Right cardiac atrium (tissue), 5 donors: ENCODE results near the gene USH2A. TPM values are rescaled to one million over a fixed set of nuclear protein-coding genes. Genes with fewer than 3 reads are reported as not detected.
"Not testable (repeated sequence)": the region's sequence is repeated elsewhere in the genome, so short reads cannot be mapped to it uniquely, and the experiment has no call there.

ENCODE experiments used
- ATAC-seq, 2 donors: fragments of 200-7000 bp; cut with Tn5 transposase; one replicate each; pipeline versions ENCODE4 v1.8.0 to v1.9.1; 2020; ENCODE audit warnings: moderate library complexity in 2 of 2, mild to moderate bottlenecking in 1 of 2
- DNase-seq, 3 donors: peaks; one replicate each; pipeline ENCODE4 v3.0.0-alpha.2; 2020
- H3K27ac ChIP-seq: one replicate; pipeline ENCODE4 v1.5.1; 2013; ENCODE audit warnings: mild to moderate bottlenecking, low read length, control low read depth, moderate library complexity
- H3K27me3 ChIP-seq: one replicate; pipeline ENCODE4 v1.6.1; 2013; ENCODE audit not compliant: control insufficient read depth, insufficient read depth
- H3K4me1 ChIP-seq: one replicate; pipeline ENCODE4 v1.6.1; 2013; ENCODE audit warnings: low read length; ENCODE audit not compliant: control insufficient read depth, insufficient read depth
- H3K4me3 ChIP-seq: one replicate; pipeline ENCODE4 v1.5.1; 2013; ENCODE audit warnings: low read length, control low read depth
- H3K9me3 ChIP-seq: one replicate; pipeline ENCODE4 v1.6.1; 2013; ENCODE audit warnings: low read length; ENCODE audit not compliant: control insufficient read depth
- WGBS: extraction: QIAGEN DNeasy Blood & Tissue Kit; methylation state at CpG from one replicate; pipeline ENCODE4 v1.1.7; 2013; 5-methylcytosine and 5-hydroxymethylcytosine counted together
- intact Hi-C, 4 donors: fragments of 100-400 bp; cut with DNase I; formaldehyde crosslinking; loops; one replicate each; pipeline versions ENCODE4 v1.11.0 to v1.14.0; 2022 to 2023
- polyA plus RNA-seq: library from polyadenylated mRNA; stranded (reverse); fragments of 200-250 nt; gene quantifications from one replicate; pipeline ENCODE4 v1.2.3, GENCODE V29; 2013
- total RNA-seq, 4 donors: library from RNA; stranded (reverse); fragmentation: NEBNext Ultra II Directional; extraction: Animal tissue kit (Norgen Biotek cat#: 25700); gene quantifications; one replicate each; pipeline ENCODE4 v1.2.1, GENCODE V29; 2021
- donor health status: healthy with polysubstance abuse.
- donor health status: DM: no; HTN: yes; CAD: no.
- donor health status: DM: no; HTN: no; CAD: no.
- donor health status: DM: no; HTN: yes; CAD: no; lungs with severe emphysema.
- donor health status: DM: yes; HTN: yes; CAD: no.

Gene USH2A
- total and polyA plus RNA-seq, 5 donors: 0.29 to 4.8 (median 3.5) TPM

GRCh38 chr1:216046336-216046735 lies 376.9 kb downstream of the USH2A start:
- Histone ChIP-seq H3K27me3 (no peaks in the 10 kb centered on the region), H3K27ac (no peak overlapping the region), H3K9me3 (no peaks in the 10 kb centered on the region), H3K4me3 (no peak overlapping the region), H3K4me1 (no peaks in the 10 kb centered on the region)
- DNase-seq: no peak
- 85% methylated on average over 4 of the region's 4 CpGs for WGBS
- intact Hi-C loops: no loop called here
- no peak for ATAC-seq

GRCh38 chr1:216045400-216045799 lies 377.8 kb downstream of the USH2A start:
- no peak for ATAC-seq
- H3K27me3 ChIP-seq: no peaks in the 10 kb centered on the region
- DNase-seq: no peak
- H3K4me3 ChIP-seq: no peak overlapping the region
- no peak overlapping the region for H3K27ac ChIP-seq
- H3K4me1 ChIP-seq: no peaks in the 10 kb centered on the region
- no peaks in the 10 kb centered on the region for H3K9me3 ChIP-seq
- WGBS: 80% methylated on average over 1 of the region's 1 CpG
- intact Hi-C loops: no loop called here

GRCh38 chr1:216044538-216044937 lies 378.7 kb downstream of the USH2A start:
- no peaks in the 10 kb centered on the region for H3K27me3 ChIP-seq
- no peak overlapping the region for H3K27ac ChIP-seq
- 86% methylated on average over 2 of the region's 2 CpGs for WGBS
- no peaks in the 10 kb centered on the region for H3K4me1 ChIP-seq
- intact Hi-C loops: no loop called here
- no peak overlapping the region for H3K4me3 ChIP-seq
- no peaks in the 10 kb centered on the region for H3K9me3 ChIP-seq
- no peak for ATAC-seq
- no peak for DNase-seq

GRCh38 chr1:216034506-216034905 lies 388.7 kb downstream of the USH2A start:
- no peak overlapping the region for H3K27ac ChIP-seq
- no peaks in the 10 kb centered on the region for H3K27me3 ChIP-seq
- no peak overlapping the region for H3K4me3 ChIP-seq
- WGBS: 49% methylated on average over 3 of the region's 3 CpGs
- no peak for DNase-seq
- no peaks in the 10 kb centered on the region for H3K9me3 ChIP-seq
- H3K4me1 ChIP-seq: no peaks in the 10 kb centered on the region
- ATAC-seq: no peak
- intact Hi-C loops: no loop called here

- no peak for DNase-seq
- Histone ChIP-seq H3K4me3 (no peak overlapping the region), H3K9me3 (no peaks in the 10 kb centered on the region), H3K27me3 (no peaks in the 10 kb centered on the region), H3K4me1 (no peaks in the 10 kb centered on the region), H3K27ac (no peak overlapping the region)
- ATAC-seq: no peak
- intact Hi-C loops: no loop called here
Measured at GRCh38 chr1:216032961-216033614, 390.2 kb downstream of the USH2A start.

GRCh38 chr1:216032284-216032683 lies 391.0 kb downstream of the USH2A start:
- ATAC-seq (no peak), DNase-seq (no peak)
- Histone ChIP-seq H3K9me3 (no peaks in the 10 kb centered on the region), H3K4me3 (no peak overlapping the region), H3K27me3 (no peaks in the 10 kb centered on the region), H3K4me1 (no peaks in the 10 kb centered on the region), H3K27ac (no peak overlapping the region)
- intact Hi-C loops: no loop called here
- 63% methylated on average over 1 of the region's 1 CpG for WGBS

- intact Hi-C loops: no loop called here
- H3K4me1 ChIP-seq: no peaks in the 10 kb centered on the region
- DNase-seq: no peak
- no peaks in the 10 kb centered on the region for H3K9me3 ChIP-seq
- 96% methylated on average over 1 of the region's 1 CpG for WGBS
- H3K27me3 ChIP-seq: no peaks in the 10 kb centered on the region
- no peak for ATAC-seq
- H3K27ac ChIP-seq: no peak overlapping the region
- H3K4me3 ChIP-seq: no peak overlapping the region
Measured at GRCh38 chr1:216028631-216029030, 394.6 kb downstream of the USH2A start.

GRCh38 chr1:216024546-216024945 lies 398.7 kb downstream of the USH2A start:
- Histone ChIP-seq H3K27ac (no peak overlapping the region), H3K9me3 (no peaks in the 10 kb centered on the region), H3K4me3 (no peak overlapping the region), H3K4me1 (no peaks in the 10 kb centered on the region), H3K27me3 (no peaks in the 10 kb centered on the region)
- 89% methylated on average over 2 of the region's 2 CpGs for WGBS
- ATAC-seq (no peak), DNase-seq (no peak)
- intact Hi-C loops: no loop called here

GRCh38 chr1:216020743-216021345 lies 402.4 kb downstream of the USH2A start:
- H3K4me3 ChIP-seq: no peak overlapping the region
- no peaks in the 10 kb centered on the region for H3K27me3 ChIP-seq
- no peak overlapping the region for H3K27ac ChIP-seq
- DNase-seq: no peak
- H3K9me3 ChIP-seq: no peaks in the 10 kb centered on the region
- H3K4me1 ChIP-seq: no peaks in the 10 kb centered on the region
- intact Hi-C loops: no loop called here
- WGBS: 75% methylated on average over 3 of the region's 3 CpGs
- ATAC-seq: no peak

GRCh38 chr1:216015116-216015515 lies 408.1 kb downstream of the USH2A start:
- ATAC-seq (no peak), DNase-seq (no peak)
- Histone ChIP-seq H3K4me3 (no peak overlapping the region), H3K4me1 (no peaks in the 10 kb centered on the region), H3K9me3 (no peaks in the 10 kb centered on the region), H3K27ac (no peak overlapping the region), H3K27me3 (no peaks in the 10 kb centered on the region)
- intact Hi-C loops: no loop called here
- WGBS: 93% methylated on average over 3 of the region's 3 CpGs

GRCh38 chr1:216014086-216014485 lies 409.2 kb downstream of the USH2A start:
- WGBS: 46% methylated on average over 2 of the region's 2 CpGs
- DNase-seq (no peak), ATAC-seq (no peak)
- Histone ChIP-seq H3K9me3 (no peaks in the 10 kb centered on the region), H3K4me1 (no peaks in the 10 kb centered on the region), H3K27ac (no peak overlapping the region), H3K27me3 (no peaks in the 10 kb centered on the region), H3K4me3 (no peak overlapping the region)
- intact Hi-C loops: no loop called here

GRCh38 chr1:216009456-216009855 lies 413.8 kb downstream of the USH2A start:
- H3K4me1 ChIP-seq, H3K9me3 ChIP-seq, DNase-seq, H3K27ac ChIP-seq, H3K4me3 ChIP-seq, ATAC-seq, intact Hi-C loops, H3K27me3 ChIP-seq: not testable (repeated sequence)
- 78% methylated on average over 10 of the region's 10 CpGs for WGBS
